Right kidney (tissue), 1 donor: ENCODE results near the gene SPRR1B.
"Not testable (repeated sequence)": the region's sequence is repeated elsewhere in the genome, so short reads cannot be mapped to it uniquely, and the experiment has no call there.

Experiments
- DNase-seq: peaks from one replicate; pipeline ENCODE4 v3.0.0-alpha.2; 2016

Gene SPRR1B

GRCh38 chr1:153040950-153041631 lies 10.1 kb downstream of the SPRR1B start, which contains the start of gene SPRR2D:
TSS of gene SPRR2D (minus strand) at chr1:153041120. CDS start at chr1:153040346, 774 bp downstream.
- DNase-seq = no peak

DNA sequence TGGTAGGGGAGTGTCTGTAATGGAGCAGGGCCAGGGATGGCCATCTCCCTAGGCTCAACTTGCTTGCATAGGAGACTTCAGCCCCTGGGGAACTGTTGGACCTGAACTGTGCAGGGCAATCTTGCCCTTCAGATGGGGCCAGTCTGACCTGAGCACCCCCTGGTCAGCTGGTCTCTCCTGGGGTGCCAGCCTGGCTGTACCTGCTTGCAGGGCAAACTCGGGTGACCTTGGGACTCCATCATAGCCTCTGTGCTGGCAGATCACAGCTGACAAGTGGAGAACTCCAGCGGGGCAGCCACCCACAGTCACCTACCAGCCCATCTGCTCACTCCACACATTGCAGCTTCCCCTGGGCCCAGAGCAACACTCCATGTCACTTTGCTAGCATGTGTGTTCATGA lies 18.2 kb downstream of the SPRR1B start:
- no peak for DNase-seq

DNA sequence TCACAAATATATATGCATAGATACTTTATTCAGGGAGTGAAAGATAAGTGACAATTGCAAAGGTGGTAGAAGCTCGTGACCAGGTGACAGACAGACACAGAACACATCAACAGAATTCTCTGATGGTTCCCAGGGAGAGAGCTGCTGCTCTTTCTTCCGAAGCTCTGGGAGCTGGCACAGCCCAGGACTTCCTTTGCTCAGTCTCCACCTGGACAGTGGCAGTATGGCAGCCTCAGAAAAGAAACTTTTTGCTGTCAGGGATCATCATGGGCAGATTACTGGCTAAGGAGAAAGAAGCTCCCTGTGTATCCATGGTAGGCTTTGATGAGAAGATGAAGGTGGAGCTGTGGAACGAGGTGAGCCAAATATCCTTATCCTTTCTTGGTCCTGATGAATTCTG lies 25.1 kb downstream of the SPRR1B start:
- not testable (repeated sequence) for DNase-seq

- DNase-seq = no peak
Observed at GRCh38 chr1:153057375-153057774, 26.4 kb downstream of the SPRR1B start, which contains the start of gene SPRR2A. TSS of gene SPRR2A (minus strand) at chr1:153057512. CDS start at chr1:153056735, 777 bp downstream.

- DNase-seq = no peak
Observed at GRCh38 chr1:153058154-153058553, 27.2 kb downstream of the SPRR1B start.

DNA sequence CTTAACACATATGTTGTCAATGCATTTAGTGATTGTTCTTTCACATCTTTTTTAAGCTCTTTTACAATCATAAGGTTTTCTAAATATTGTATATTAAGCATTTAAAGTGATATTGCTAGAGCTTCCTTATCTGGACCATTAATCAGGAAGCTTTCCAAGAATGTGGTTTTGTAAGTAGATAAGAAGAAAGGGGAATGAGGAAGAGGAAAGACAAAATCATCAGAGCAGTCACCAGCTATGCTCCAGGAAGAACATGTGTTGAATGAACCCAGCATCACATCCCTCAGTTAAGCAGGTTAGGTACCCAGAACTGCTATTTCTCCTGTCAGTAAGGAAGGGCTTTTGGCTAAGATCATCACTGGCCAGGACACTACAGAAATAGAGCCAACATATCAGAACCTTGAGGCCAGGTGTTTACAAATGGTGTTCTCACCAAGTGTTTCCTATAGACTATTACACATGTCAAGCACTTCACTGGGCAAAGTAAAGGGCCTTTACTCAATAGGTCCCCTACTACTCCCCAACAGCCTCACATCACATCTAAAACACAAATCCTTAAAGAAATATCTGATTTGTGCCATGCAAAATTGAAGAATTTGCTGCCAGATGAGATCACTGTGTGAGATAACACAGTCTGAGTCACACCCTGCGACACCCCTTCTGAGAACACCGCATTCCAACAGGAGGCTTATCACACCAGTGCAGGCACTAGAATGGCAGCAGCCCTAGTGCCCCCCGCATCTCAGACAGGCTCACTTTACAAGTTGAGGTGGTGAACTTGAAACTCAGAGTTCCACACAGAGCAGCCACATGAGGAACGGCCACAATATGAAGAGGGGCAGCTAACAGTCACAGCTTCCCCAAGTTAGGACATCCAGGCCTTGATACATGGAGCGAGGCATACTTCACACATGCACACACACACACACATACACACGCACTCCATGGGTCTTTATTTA lies 28.1 kb downstream of the SPRR1B start:
- DNase-seq = no peak

DNA sequence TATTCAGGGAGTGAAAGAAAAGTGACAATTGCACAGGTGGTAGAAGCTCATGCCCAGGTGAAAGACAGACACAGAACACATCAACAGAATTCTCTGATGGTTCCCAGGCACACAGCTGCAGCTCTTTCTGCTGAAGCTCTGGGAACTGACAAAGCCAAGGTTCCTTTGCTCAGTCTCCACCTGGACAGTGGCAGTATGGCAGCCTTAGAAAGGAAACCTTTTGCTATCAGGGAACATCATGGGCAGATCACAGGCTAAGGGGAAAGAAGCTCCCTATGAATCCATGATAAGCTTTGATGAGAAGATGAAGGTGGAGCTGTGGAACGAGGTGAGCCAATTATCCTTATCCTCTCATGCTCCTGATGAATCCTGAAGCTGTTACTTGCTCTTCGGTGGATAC lies 39.2 kb downstream of the SPRR1B start:
- DNase-seq = no peak

GRCh38 chr1:153071511-153071910 lies 40.5 kb downstream of the SPRR1B start, which contains the start of gene SPRR2B:
TSS of gene SPRR2B (minus strand) at chr1:153071611. CDS start at chr1:153070839, 772 bp downstream.
- DNase-seq = no peak

- no peak for DNase-seq
Observed at GRCh38 chr1:153072806-153073726, 42.1 kb downstream of the SPRR1B start.

DNA sequence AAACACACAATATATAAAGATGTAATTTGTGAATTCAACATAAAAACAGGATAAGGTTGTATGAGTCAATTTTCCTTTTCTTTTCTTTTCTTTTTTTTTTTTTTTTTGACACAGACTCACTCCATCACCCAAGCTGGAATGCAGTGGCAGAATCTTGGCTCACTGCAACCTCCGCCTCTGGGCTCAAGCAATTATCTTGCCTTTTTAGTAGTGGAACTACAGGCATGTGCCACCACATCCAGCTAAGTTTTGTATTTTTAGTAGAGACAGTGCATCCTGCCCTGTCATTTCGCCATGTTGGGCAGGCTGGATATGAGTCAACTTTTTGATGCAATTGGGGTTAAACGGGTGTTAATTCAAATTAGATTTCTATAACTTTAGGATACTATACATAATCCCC lies 50.7 kb downstream of the SPRR1B start:
- DNase-seq = no peak
